ENCODE data around the gene ACAA2. TPM values are rescaled to one million over a fixed set of nuclear protein-coding genes. Genes with fewer than 3 reads are reported as not detected.

The ACAA2 gene
- total RNA-seq, 1 experiment from 2014 or later, result 18.2 TPM

DNA sequence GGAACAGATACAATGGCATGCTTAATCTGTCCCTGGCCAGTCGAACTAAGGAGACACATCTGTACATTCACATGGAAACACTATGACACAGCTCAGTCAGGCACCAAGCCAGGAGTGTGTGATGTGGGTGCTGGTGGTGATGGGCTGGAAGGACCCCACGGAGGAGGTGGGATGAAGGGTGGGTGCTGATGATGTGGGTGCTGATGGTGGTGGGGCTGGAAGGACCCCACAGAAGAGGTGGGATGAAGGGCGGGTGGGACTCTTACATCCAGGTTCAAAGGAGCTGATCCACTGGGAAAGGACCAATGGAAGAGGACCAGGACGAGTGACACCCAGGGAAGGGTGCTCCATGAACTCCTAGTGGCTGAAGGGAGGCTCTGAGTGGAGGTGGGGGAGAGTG, 34.8 kb upstream of the ACAA2 start:
- TF ChIP-seq ZFX (IDR thresholded peaks at IDR 0.05) (no peak), ZNF274 (IDR thresholded peaks at IDR 0.05; ENCODE audit: low read depth, low read length) (no peak), JUND (IDR thresholded peaks at IDR 0.05) (no peak), POLR2AphosphoS5 (IDR thresholded peaks at IDR 0.05; ENCODE audit: low read depth, low read length) (no peak), ELF1 (IDR thresholded peaks at IDR 0.05; ENCODE audit: borderline replicate concordance, low read depth) (no peak), ATF3 (IDR thresholded peaks at IDR 0.05) (no peak), RAD21 (IDR thresholded peaks at IDR 0.05; ENCODE audit: low read depth) (no peak), CBX3 (IDR thresholded peaks at IDR 0.05; ENCODE audit: low read depth) (no peak), SRF (IDR thresholded peaks at IDR 0.05; ENCODE audit: low read depth) (no peak), YY1 (IDR thresholded peaks at IDR 0.05; ENCODE audit: extremely low read depth, insufficient replicate concordance, low read depth, low read length) (no peak)
- TF ChIP-seq, protein P1, sequence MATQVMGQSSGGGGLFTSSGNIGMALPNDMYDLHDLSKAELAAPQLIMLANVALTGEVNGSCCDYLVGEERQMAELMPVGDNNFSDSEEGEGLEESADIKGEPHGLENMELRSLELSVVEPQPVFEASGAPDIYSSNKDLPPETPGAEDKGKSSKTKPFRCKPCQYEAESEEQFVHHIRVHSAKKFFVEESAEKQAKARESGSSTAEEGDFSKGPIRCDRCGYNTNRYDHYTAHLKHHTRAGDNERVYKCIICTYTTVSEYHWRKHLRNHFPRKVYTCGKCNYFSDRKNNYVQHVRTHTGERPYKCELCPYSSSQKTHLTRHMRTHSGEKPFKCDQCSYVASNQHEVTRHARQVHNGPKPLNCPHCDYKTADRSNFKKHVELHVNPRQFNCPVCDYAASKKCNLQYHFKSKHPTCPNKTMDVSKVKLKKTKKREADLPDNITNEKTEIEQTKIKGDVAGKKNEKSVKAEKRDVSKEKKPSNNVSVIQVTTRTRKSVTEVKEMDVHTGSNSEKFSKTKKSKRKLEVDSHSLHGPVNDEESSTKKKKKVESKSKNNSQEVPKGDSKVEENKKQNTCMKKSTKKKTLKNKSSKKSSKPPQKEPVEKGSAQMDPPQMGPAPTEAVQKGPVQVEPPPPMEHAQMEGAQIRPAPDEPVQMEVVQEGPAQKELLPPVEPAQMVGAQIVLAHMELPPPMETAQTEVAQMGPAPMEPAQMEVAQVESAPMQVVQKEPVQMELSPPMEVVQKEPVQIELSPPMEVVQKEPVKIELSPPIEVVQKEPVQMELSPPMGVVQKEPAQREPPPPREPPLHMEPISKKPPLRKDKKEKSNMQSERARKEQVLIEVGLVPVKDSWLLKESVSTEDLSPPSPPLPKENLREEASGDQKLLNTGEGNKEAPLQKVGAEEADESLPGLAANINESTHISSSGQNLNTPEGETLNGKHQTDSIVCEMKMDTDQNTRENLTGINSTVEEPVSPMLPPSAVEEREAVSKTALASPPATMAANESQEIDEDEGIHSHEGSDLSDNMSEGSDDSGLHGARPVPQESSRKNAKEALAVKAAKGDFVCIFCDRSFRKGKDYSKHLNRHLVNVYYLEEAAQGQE (IDR thresholded peaks at IDR 0.05; ENCODE audit: low read depth), result no peak
- ChIA-PET CTCF (no interaction called here), RAD21 (ENCODE audit: low non-redundant PET in 1 of 2, low total read pairs in 2 of 2, uncharacterized antibody in 2 of 2, unreplicated experiment in 2 of 2) (no interaction called here), POLR2A (no interaction called here)
- Histone ChIP-seq H3K4me1 (ENCODE audit: control insufficient read depth in 1 of 2, insufficient read depth in 2 of 2, low read length in 2 of 2) (peaks cover 21 to 40% of the 10 kb centered on the region in 2 experiments), H3K79me2 (ENCODE audit: insufficient read depth, low read length) (no peaks in the 10 kb centered on the region), H3K27ac (ENCODE audit: low read depth, low read length) (no peak overlapping the region), H3K9me3 (ENCODE audit: control insufficient read depth in 1 of 2, insufficient read depth in 1 of 2, low read depth in 1 of 2, low read length in 2 of 2) (no peaks in the 10 kb centered on the region), H3K4me3 (replicated peaks in 1 of 2; ENCODE audit: low read depth in 1 of 2, low read length in 2 of 2) (no peak overlapping the region), H3K4me2 (ENCODE audit: low read length) (peak overlapping the region; percentile 83; the same call in 1 of the 2 replicates), H3K9me2 (ENCODE audit: insufficient read depth) (no peaks in the 10 kb centered on the region), H2AFZ (ENCODE audit: low read depth, low read length, poor library complexity, severe bottlenecking) (no peak overlapping the region), H3K27me3 (ENCODE audit: insufficient read depth, low read length) (no peaks in the 10 kb centered on the region), H3K36me3 (ENCODE audit: control insufficient read depth in 1 of 2, insufficient read depth in 2 of 2, low read length in 2 of 2) (no peaks in the 10 kb centered on the region; a peak in 1 of 4 replicates), H3K9ac (ENCODE audit: low read length) (no peak overlapping the region), H4K20me1 (ENCODE audit: insufficient read depth) (no peaks in the 10 kb centered on the region)
- intact Hi-C loops (cut with micrococcal nuclease), result no loop called here
- no TSS peak for BruUV-seq (replicated peaks)
- no peak for DNase-seq (ENCODE audit: low read depth, low spot score)
- no peak for ATAC-seq
